Muscle of leg (tissue), 11 donors: ENCODE data around the gene GSTO2. TPM values are rescaled to one million over a fixed set of nuclear protein-coding genes. Genes with fewer than 3 reads are reported as not detected.
A peak's percentile ranks its signal among the peaks of the same experiment; 100 is the strongest.

Experiments used
- DNase-seq: peaks from one replicate; pipeline ENCODE4 v3.0.0; 2013
- H3K27ac ChIP-seq: one replicate; pipeline ENCODE4 v1.5.1; 2013; ENCODE audit warnings: mild to moderate bottlenecking, low read length, control low read depth
- H3K27me3 ChIP-seq: one replicate; pipeline ENCODE4 v1.6.1; 2013; ENCODE audit warnings: low read length; ENCODE audit not compliant: control insufficient read depth, insufficient read depth
- H3K36me3 ChIP-seq: one replicate; pipeline ENCODE4 v1.6.1; 2013; ENCODE audit warnings: low read length; ENCODE audit not compliant: control insufficient read depth, insufficient read depth
- H3K4me1 ChIP-seq: one replicate; pipeline ENCODE4 v1.6.1; 2013; ENCODE audit warnings: low read length; ENCODE audit not compliant: control insufficient read depth, insufficient read depth
- H3K4me3 ChIP-seq: one replicate; pipeline ENCODE4 v1.5.1; 2013; ENCODE audit warnings: low read length, control low read depth
- H3K9me3 ChIP-seq: replicated peaks from 2 replicates; pipeline ENCODE4 v1.6.1; 2013; ENCODE audit warnings: low read depth, low read length; ENCODE audit not compliant: control insufficient read depth
- WGBS: methylation state at CpG from one replicate; pipeline ENCODE4 v1.1.5; 2013; ENCODE audit warnings: missing lambda C conversion rate; ENCODE audit not compliant: insufficient coverage; 5-methylcytosine and 5-hydroxymethylcytosine counted together
- polyA plus RNA-seq, 8 donors: library from polyadenylated mRNA; unstranded; fragments of 120-200 nt; gene quantifications; one replicate each; pipeline versions ENCODE4 v1.2.1 to v1.2.3, GENCODE V29; 2013; ENCODE audit warnings: inconsistent platforms in 1 of 8, low replicate concordance in 1 of 8; ENCODE audit not compliant: insufficient read length in 8 of 8, insufficient read depth in 1 of 8
- total RNA-seq: library from RNA; stranded (reverse); fragments of 120-200 nt; gene quantifications from one replicate; pipeline ENCODE4 v1.2.4, GENCODE V29; 2013

The GSTO2 gene
- total and polyA plus RNA-seq, 9 donors = 0.33 to 2.9 (median 0.84) TPM

DNA sequence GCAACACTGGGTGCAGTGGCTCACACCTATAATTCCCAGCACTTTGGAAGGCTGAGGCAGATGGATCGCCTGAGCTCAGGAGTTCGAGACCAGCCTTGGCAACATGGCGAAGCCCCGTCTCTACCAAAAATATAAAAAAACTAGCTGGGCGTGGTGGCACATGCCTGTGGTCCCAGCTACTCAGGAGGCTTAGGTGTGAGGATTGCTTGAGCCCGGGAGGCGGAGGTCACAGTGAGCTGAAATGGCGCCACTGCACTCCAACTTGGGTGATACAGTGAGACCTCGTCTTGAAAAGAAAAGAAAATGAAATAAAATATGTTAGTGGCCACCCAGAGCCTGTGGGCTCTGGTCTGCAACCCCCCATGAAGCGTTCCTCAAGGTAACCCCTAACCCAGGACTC lies 55.9 kb downstream of the GSTO2 start:
- no peak for DNase-seq
- Histone ChIP-seq H3K27me3 (no peaks in the 10 kb centered on the region), H3K4me1 (peaks cover 86% of the 10 kb centered on the region), H3K36me3 (peaks cover 9% of the 10 kb centered on the region), H3K27ac (no peak overlapping the region), H3K4me3 (no peak overlapping the region), H3K9me3 (no peaks in the 10 kb centered on the region)
- 97% methylated on average over 4 of the region's 10 CpGs for WGBS

DNA sequence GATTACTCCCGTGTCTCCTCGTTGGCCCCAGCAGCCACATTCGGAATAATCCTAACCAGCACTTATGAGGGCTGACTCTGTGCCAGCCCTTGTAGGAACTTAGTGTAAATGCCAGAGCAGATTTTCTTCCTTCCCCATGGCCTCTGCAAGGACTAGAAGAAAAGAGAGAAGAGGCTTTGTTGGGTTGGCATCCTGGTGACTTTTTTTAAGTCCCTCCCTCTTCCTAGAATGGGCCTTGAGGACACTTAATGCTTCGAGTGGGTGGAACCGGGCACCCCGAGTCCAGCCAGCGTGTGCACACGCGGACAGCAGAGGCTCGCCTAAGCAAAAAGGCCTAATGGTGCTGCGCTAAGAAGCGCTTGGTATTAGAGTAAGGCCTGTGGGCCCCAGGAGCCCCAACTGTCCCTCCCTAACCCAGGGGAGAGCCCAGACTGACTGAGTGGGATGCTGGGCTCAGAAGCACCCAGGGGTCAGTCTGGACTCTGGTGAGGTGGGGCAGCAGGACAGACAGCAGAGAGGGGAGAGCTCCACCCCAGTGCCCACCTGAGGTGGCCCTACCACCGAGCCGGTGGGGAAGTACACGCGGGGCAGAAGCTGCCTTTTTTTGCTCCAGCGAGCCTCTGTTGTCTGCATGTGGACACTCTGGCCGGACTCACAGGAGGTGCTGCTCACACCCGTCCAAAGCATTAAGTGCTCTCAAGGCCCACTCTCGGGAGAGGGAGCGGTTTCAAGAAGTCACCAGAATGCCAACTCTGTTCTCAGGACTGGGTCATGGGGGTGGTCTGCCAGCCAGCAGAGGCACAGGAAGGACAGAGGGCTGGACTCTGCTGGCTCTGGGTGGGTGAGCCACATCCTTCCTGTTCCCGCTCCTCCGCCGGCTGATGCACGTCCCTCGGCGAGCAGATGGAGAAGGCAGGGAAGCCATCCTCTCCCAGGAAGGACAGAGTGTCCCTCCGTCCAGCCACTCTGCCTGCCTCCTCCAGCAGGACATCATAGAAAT lies 56.8 kb downstream of the GSTO2 start:
- H3K27me3 ChIP-seq = no peaks in the 10 kb centered on the region
- no peak overlapping the region for H3K4me3 ChIP-seq
- peak overlapping the region; percentile 47 for H3K27ac ChIP-seq
- H3K36me3 ChIP-seq = peaks cover 9% of the 10 kb centered on the region
- DNase-seq = peak; percentile 65
- 76% methylated on average over 16 of the region's 28 CpGs for WGBS
- peaks cover 93% of the 10 kb centered on the region for H3K4me1 ChIP-seq
- no peaks in the 10 kb centered on the region for H3K9me3 ChIP-seq

DNA sequence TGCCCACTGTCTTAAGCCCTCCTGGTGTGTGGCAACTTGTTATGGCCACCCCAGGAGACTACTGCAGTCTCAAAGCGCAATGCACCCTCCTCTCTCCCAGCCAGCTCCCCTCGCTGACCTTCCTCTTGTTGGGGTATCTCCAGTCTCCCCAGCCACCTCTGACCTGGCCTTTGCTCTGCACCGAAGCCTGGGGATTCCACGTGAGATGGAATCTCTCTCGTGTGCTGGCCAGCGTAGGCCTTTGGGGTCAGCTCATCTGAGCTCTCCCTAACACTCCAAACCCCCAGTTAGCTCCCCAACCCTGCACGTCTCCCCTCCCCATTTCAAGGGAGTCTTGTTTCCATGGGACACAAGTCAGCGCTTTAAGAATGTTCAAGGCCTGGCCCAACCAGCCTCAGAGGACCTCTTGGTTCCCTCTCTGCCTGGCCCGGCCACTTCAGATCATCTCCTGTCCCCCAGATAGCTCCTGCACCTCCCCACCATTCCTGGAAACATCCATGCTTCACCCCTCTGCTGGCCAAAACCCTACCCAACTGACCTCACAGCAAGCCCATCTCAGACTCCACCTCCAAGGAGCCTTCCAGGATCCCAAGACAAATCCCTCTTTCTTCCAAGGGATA lies 58.1 kb downstream of the GSTO2 start:
- no peak overlapping the region for H3K4me3 ChIP-seq
- WGBS = 86% methylated on average over 7 of the region's 9 CpGs

DNA sequence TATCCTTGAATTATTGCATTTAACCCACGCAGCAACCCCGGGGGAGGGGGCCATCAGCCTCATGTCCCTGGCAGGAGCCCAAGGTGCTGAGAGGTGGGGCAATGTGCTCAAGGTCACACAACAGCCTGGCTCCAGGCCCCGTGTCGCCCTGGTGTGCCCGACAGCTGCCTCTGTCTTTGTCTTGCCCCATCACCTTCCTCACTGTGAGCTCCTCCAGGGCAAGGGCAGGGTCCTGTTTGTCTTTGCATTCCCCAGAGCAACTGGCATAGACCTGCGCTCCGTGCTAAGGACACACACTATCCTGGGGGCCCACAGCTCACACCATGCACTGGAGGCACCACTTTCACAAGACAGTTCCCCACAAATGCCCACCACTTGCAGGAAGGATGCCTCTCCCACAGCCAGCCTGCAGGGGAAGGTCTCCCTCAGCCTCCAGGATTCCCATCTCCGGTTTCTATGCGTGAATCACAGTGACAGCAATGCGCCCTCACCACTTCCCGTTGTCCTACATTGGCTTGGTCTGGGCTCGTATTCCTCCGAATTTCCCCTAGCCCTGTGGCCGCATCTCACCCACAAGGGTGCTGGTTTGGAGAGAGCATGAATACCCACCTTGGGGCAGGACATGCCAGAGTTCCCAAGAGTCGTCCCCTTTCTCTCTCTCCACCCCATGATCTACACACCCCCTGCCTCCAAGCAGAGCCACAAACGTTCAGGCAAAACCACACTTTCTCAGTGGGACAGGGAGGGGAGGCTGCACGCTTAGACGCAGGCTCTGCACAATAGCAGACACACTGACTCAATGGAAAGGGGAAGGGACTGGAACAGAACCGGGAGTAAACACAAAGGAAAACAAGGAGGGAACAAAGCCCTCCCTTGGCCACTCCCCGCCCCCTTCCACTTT lies 59.0 kb downstream of the GSTO2 start:
- peak; percentile 95 for DNase-seq
- WGBS = 51% methylated on average over 10 of the region's 20 CpGs
- Histone ChIP-seq H3K27me3 (no peaks in the 10 kb centered on the region), H3K27ac (peak overlapping the region; percentile 97), H3K9me3 (no peaks in the 10 kb centered on the region), H3K4me1 (peaks cover 91% of the 10 kb centered on the region), H3K4me3 (peak overlapping the region; percentile 4), H3K36me3 (peaks cover 9% of the 10 kb centered on the region)

More for the DNA sequence above, 58.1 kb downstream of the GSTO2 start:
- H3K36me3 ChIP-seq = peaks cover 9% of the 10 kb centered on the region
- H3K9me3 ChIP-seq = no peaks in the 10 kb centered on the region
- no peak for DNase-seq
- peaks cover 92% of the 10 kb centered on the region for H3K4me1 ChIP-seq
- no peaks in the 10 kb centered on the region for H3K27me3 ChIP-seq
- H3K27ac ChIP-seq = peak overlapping the region; percentile 97

DNA sequence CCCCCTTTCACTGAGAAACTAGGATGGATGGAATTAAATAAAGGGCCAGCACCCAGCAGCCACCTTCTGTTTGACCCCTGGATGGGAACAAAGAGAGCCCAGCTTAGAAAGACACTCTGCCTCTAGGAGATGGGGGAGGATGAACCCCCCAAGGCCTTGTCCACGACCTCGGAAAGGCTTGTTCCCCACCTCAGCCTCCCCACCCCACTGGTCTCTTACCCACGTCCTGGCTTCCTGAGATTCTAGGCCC lies 59.6 kb downstream of the GSTO2 start:
- DNase-seq = no peak
- no CpG with 5 or more reads among the region's 3 CpGs for WGBS
- H3K4me1 ChIP-seq = peaks cover 91% of the 10 kb centered on the region
- peak overlapping the region; percentile 97 for H3K27ac ChIP-seq
- H3K36me3 ChIP-seq = peaks cover 9% of the 10 kb centered on the region
- H3K27me3 ChIP-seq = no peaks in the 10 kb centered on the region
- peak overlapping the region; percentile 9 for H3K4me3 ChIP-seq
- H3K9me3 ChIP-seq = no peaks in the 10 kb centered on the region

DNA sequence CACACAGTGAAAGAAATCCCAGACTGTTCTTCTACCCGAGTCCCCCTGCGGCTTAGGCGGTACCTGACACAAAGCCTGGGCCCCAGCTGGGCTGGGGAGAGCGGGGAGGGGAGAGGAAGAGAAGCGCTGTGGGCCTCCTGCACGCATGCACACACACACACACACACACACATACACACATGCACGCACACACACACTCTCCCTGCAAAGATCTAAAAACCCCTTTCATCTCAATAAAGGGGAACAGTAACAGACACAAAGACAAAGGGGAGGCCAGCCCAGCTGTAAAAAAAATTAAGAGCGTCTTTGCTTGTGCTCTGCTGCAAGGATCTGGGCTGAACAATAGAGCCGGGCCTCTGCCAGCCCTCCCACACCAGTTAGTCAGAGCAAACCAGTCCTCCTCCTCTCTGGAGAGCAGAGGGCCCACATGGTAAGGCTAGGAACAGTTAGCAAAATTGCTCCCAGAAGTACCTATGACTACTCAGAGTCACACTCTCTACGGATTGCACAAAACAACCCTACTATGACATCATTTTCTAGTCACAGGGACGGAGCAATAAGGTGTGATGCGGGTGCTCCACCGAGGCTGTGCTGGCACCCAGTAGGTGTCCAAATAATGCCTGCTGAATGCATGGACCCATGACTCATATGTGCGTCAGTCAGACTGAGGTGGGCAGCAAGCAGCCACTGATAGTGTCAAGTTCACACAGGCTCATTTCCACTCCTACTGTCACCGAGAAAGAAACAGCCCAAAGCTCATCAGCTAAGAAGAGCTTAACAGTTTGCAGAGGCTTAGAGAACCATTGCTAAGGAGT lies 60.1 kb downstream of the GSTO2 start:
- 40% methylated on average over 5 of the region's 15 CpGs for WGBS
- Histone ChIP-seq H3K9me3 (no peaks in the 10 kb centered on the region), H3K4me3 (peak overlapping the region; percentile 9), H3K27me3 (no peaks in the 10 kb centered on the region), H3K27ac (peak overlapping the region; percentile 97), H3K36me3 (peaks cover 9% of the 10 kb centered on the region), H3K4me1 (peaks cover 92% of the 10 kb centered on the region)
- DNase-seq = peak; percentile 87

DNA sequence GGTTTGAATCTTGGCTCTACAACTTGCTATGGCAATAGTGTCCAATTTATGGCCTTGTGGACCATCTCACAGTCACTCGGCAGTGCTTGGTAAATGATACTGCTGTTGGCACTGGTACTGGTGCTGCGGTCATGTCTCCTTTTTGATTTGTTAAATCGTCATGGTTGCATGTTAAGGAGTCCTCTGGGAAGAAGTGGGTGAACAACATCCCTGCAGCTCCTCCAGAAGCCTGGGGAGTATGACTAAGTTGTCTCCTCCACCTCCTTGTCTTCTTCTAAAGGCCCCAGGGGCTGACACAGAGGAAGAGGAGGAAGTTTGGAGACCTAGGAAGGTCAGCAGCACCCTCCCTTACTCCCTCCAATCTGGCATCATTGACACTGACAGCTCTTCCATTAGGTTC lies 60.8 kb downstream of the GSTO2 start:
- 18% methylated on average over 2 of the region's 3 CpGs for WGBS
- H3K4me3 ChIP-seq = no peak overlapping the region
- peak overlapping the region; percentile 97 for H3K27ac ChIP-seq
- H3K27me3 ChIP-seq = no peaks in the 10 kb centered on the region
- H3K4me1 ChIP-seq = peaks cover 92% of the 10 kb centered on the region
- no peaks in the 10 kb centered on the region for H3K9me3 ChIP-seq
- no peak for DNase-seq
- H3K36me3 ChIP-seq = peaks cover 8% of the 10 kb centered on the region

DNA sequence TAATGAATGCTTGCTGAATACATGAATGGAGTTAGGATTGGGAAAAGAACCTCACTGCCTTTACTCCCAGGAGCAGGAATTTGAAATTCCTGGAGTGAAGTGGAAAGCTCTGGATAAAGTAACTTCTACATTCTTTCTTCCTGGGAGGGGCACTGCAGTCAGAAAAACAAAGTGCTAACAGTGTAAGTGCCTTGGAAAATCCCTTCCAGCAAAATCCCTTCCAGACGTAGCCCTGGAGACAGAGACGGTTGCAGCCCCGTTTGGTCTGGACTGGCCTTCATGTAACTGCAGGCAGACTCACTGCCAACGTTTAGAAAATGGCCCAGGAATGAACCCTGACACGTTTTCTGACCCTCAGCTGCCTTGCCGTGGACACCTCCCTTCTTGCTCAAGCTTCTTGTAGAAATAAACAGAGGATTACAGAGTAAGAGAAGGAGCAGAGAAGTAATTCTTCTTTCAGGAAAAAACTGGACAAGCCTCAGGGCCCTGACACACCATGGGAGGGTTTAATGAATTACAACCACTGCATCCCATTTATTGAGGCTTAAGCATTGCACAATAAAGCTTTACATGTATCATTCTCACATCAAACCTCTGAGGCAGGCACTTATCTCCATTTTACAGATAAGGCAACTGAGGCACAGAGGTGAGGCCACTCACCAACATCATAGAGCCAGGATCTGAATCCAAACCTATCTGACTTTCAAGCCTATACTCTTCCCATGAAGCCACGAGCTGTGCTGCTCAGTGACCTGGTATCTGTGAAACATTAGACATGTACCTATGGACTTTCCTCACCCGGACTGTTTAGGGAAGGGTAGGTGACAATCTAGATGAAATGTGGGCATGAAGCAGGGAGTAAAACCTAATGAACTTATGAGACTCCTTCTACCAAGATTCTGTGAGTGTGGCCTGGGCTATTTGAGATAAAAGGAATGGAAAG lies 61.5 kb downstream of the GSTO2 start:
- H3K9me3 ChIP-seq = no peaks in the 10 kb centered on the region
- H3K4me3 ChIP-seq = no peak overlapping the region
- H3K27me3 ChIP-seq = no peaks in the 10 kb centered on the region
- peak overlapping the region; percentile 97 for H3K27ac ChIP-seq
- H3K4me1 ChIP-seq = peaks cover 86% of the 10 kb centered on the region
- WGBS = 0% methylated on average over 1 of the region's 8 CpGs
- H3K36me3 ChIP-seq = peaks cover 4% of the 10 kb centered on the region
- DNase-seq = peak; percentile 98
